Ovary (tissue), 3 donors: Measurements from ENCODE around the gene AGAP5.

Experiments used
- POLR2A ChIP-seq: fragments of 450-650 bp; IDR thresholded peaks from one replicate; pipeline ENCODE4 v1.6.1; 2017; ENCODE audit warnings: antibody characterized with exemption, mild to moderate bottlenecking, moderate library complexity
- TF ChIP-seq, protein P1 (sequence below), 3 donors: fragments of 450-650 bp in 2 of 3; fragments of 200-600 bp in 1 of 3; IDR thresholded peaks; one replicate each; pipeline versions ENCODE4 v1.5.1 to v1.8.0; 2016 to 2022; ENCODE audit warnings: antibody characterized with exemption in 3 of 3, mild to moderate bottlenecking in 1 of 3
- donor health status: DM: no; HTN: no; CAD: no.

DNA sequence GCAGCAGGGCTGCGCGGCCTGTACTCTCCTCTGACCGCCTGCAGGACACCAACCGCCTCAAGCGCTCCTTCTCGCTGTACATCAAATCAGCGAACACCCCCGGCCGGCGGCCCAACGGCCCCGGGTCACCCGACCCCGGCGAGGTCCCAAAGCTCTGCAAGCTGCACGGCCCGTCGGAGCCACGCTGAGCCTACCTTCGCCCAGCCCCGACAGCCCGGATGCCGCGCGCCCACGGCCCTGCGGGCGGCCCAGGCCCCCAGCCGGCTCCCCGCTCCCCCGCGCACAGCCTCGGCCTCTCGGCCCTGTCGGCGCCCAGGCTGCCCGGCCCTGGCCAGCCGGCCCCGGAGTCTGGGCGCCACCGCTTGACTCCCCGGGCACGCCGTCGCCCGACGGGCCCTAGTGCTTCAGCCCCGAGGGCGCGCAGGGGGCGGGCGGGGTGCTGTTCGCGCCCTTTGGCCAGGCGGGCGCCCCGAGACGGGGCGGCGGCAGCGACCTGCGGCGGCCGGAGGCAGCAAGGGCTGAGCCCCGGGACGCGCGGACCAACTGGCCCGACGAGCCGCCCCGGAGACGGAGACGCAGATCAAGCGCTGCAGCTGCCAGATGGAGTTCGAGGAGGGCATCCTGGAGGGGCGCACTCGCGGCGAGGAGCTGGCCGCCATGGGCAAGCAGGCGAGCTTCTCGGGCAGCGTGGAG, 35.2 kb upstream of the AGAP5 start:
- TF ChIP-seq, protein P1, sequence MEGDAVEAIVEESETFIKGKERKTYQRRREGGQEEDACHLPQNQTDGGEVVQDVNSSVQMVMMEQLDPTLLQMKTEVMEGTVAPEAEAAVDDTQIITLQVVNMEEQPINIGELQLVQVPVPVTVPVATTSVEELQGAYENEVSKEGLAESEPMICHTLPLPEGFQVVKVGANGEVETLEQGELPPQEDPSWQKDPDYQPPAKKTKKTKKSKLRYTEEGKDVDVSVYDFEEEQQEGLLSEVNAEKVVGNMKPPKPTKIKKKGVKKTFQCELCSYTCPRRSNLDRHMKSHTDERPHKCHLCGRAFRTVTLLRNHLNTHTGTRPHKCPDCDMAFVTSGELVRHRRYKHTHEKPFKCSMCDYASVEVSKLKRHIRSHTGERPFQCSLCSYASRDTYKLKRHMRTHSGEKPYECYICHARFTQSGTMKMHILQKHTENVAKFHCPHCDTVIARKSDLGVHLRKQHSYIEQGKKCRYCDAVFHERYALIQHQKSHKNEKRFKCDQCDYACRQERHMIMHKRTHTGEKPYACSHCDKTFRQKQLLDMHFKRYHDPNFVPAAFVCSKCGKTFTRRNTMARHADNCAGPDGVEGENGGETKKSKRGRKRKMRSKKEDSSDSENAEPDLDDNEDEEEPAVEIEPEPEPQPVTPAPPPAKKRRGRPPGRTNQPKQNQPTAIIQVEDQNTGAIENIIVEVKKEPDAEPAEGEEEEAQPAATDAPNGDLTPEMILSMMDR (IDR thresholded peaks at IDR 0.05), result no peak
- no peak for TF ChIP-seq POLR2A
